Naive thymus-derived CD4-positive, alpha-beta T cell (primary cell): Measurements from ENCODE around the gene VSTM2L. TPM values are rescaled to one million over a fixed set of nuclear protein-coding genes. Genes with fewer than 3 reads are reported as not detected.

Source experiments
- ATAC-seq: fragments of 150-1000 bp; cut with Tn5 transposase; 2 replicates; pipeline ENCODE4 v1.10.0; 2021; ENCODE audit warnings: mild to moderate bottlenecking, moderate library complexity
- CTCF ChIA-PET: fragments of 350-600 bp; sonication (Branson Sonifier 250); formaldehyde crosslinking; loops from one replicate; lab custom pipeline; 2021; ENCODE audit warnings: antibody characterized with exemption; lab: Charles Lee
- POLR2A ChIA-PET: fragments of 350-600 bp; sonication (Branson Sonifier 250); formaldehyde crosslinking; loops from one replicate; lab custom pipeline; 2021; ENCODE audit warnings: antibody characterized with exemption, inconsistent platforms; lab: Charles Lee
- DNase-seq, 9 donors: peaks; one replicate each; pipeline versions ENCODE4 v3.0.0 to v3.0.0-alpha.2; 2020 to 2022; ENCODE audit warnings: mixed read lengths in 1 of 9
- H3K27ac ChIP-seq: one replicate; pipeline ENCODE4 v1.7.0; 2013; ENCODE audit warnings: mild to moderate bottlenecking, low read depth, low read length, moderate library complexity
- H3K27me3 ChIP-seq, 2 donors: one replicate each; pipeline ENCODE4 v1.7.0; 2013; ENCODE audit warnings: low read length in 2 of 2, mild to moderate bottlenecking in 2 of 2, moderate library complexity in 2 of 2; ENCODE audit not compliant: control insufficient read depth in 2 of 2, insufficient read depth in 2 of 2
- H3K36me3 ChIP-seq, 3 experiments: 1 replicate in 2 of 3; 2 replicates in 1 of 3; pipeline ENCODE4 v1.7.0; 2013; ENCODE audit warnings: low read length in 3 of 3, mild to moderate bottlenecking in 3 of 3, moderate library complexity in 1 of 3; ENCODE audit not compliant: insufficient read depth in 3 of 3, control insufficient read depth in 2 of 3
- H3K4me1 ChIP-seq, 2 donors: one replicate each; pipeline ENCODE4 v1.7.0; 2013; ENCODE audit warnings: low read length in 2 of 2, mild to moderate bottlenecking in 2 of 2, moderate library complexity in 1 of 2; ENCODE audit not compliant: control insufficient read depth in 2 of 2, insufficient read depth in 2 of 2
- H3K4me3 ChIP-seq: 2 replicates; pipeline ENCODE4 v1.7.0; 2013; ENCODE audit warnings: mild to moderate bottlenecking, low read length
- H3K9me3 ChIP-seq, 3 experiments: 1 replicate in 2 of 3; 2 replicates in 1 of 3; pipeline ENCODE4 v1.7.0; 2013; ENCODE audit warnings: low read length in 3 of 3; ENCODE audit not compliant: control insufficient read depth in 2 of 3
- H3K27ac Mint-ChIP-seq, 9 donors: one replicate each; pipeline ENCODE4 v1.8.0; 2020 to 2022; ENCODE audit warnings: mixed read lengths in 9 of 9, mild to moderate bottlenecking in 8 of 9, moderate library complexity in 5 of 9, inconsistent platforms in 2 of 9
- H3K27me3 Mint-ChIP-seq, 5 donors: one replicate each; pipeline ENCODE4 v1.8.0; 2021 to 2022; ENCODE audit warnings: mixed read lengths in 5 of 5, mild to moderate bottlenecking in 1 of 5
- H3K36me3 Mint-ChIP-seq, 5 donors: one replicate each; pipeline ENCODE4 v1.8.0; 2020 to 2022; ENCODE audit warnings: mixed read lengths in 5 of 5, mild to moderate bottlenecking in 3 of 5, inconsistent platforms in 1 of 5
- H3K4me1 Mint-ChIP-seq, 7 donors: one replicate each; pipeline ENCODE4 v1.8.0; 2020 to 2022; ENCODE audit warnings: mixed read lengths in 7 of 7, mild to moderate bottlenecking in 3 of 7, inconsistent platforms in 1 of 7
- H3K4me3 Mint-ChIP-seq, 10 donors: one replicate each; pipeline ENCODE4 v1.8.0; 2020 to 2022; ENCODE audit warnings: mild to moderate bottlenecking in 10 of 10, mixed read lengths in 10 of 10, moderate library complexity in 6 of 10, inconsistent platforms in 2 of 10
- H3K9me3 Mint-ChIP-seq, 11 donors: one replicate each; pipeline ENCODE4 v1.8.0; 2020 to 2022; ENCODE audit warnings: mixed read lengths in 11 of 11, mild to moderate bottlenecking in 4 of 11, inconsistent platforms in 1 of 11, moderate library complexity in 1 of 11
- intact Hi-C, 2 donors: fragments of 100-400 bp; cut with micrococcal nuclease; formaldehyde crosslinking; loops; one replicate each; pipeline ENCODE4 v1.15.1; 2023
- polyA plus RNA-seq, 2 donors: library from polyadenylated mRNA; unstranded; fragments of 300-500 nt; fragmentation: Illumina TruSeq; gene quantifications; one replicate each; pipeline ENCODE4 v1.2.3, GENCODE V29; 2021
- total RNA-seq, 6 experiments: library from RNA in 5 of 6; stranded (reverse) in 5 of 6; gene quantifications; 1 replicate in 5 of 6; 2 replicates in 1 of 6; pipeline ENCODE4 v1.2.3 and lab custom pipeline; 2021 to 2026

The VSTM2L gene
- total and polyA plus RNA-seq, 7 experiments from 2014 or later = 0.12 TPM; not detected in 6

DNA sequence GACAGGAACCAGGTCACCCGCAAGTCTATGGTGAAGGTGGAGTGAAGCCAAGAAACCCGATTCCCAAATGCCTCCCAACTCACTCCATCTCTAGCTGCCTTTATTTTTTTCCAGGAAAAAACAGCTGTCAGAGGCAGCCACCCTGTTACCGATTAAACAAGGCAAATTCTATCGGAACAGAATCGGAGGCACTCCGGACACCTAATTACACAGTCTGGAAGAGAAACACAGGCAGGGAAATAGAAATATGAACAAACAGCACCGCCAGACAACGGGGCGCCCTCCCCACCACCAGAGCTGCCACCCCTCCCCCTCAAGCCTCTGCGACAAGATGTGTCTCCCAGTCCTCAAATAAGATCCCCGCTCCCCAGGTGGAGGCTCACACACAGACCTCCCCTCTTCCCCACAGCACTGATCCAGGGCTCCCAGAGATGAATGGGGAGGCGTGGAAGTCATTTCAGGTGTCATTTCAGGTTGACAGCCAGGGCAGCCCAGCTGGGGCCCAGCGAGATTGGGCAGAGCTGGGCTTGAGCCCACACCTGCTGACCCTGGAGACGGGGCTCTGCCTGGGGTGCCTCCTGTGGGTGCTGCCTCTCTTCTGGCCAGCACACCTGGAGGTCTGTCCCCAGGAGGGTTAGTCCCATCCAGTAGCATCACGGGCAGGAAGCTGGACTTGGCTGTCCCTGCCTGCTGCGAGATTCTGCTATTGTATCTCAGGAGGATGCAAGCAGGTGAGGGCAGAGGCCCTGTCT, 19.8 kb upstream of the VSTM2L start:
- Histone ChIP-seq H3K27ac (no peak overlapping the region), H3K4me3 (no peak overlapping the region), H3K9me3 (no peaks in the 10 kb centered on the region), H3K27me3 (no peaks in the 10 kb centered on the region), H3K36me3 (no peaks in the 10 kb centered on the region), H3K4me1 (no peaks in the 10 kb centered on the region)
- H3K27me3 Mint-ChIP-seq = no peaks in the 10 kb centered on the region
- intact Hi-C loops = no loop called here
- H3K4me1 Mint-ChIP-seq = peaks cover 0 to 2% (median 0%) of the 10 kb centered on the region in 7 donors
- POLR2A ChIA-PET = no interaction called here
- no peak overlapping the region for H3K27ac Mint-ChIP-seq
- CTCF ChIA-PET = no interaction called here
- no peak for ATAC-seq
- H3K9me3 Mint-ChIP-seq = peaks cover 0 to 1% (median 0%) of the 10 kb centered on the region in 11 donors
- no peak overlapping the region for H3K4me3 Mint-ChIP-seq
- DNase-seq = no peak
- H3K36me3 Mint-ChIP-seq = no peaks in the 10 kb centered on the region

- CTCF ChIA-PET = no interaction called here
- ATAC-seq = no peak
- Histone ChIP-seq H3K36me3 (no peaks in the 10 kb centered on the region), H3K4me3 (no peak overlapping the region), H3K27me3 (no peaks in the 10 kb centered on the region), H3K27ac (no peak overlapping the region), H3K9me3 (no peaks in the 10 kb centered on the region), H3K4me1 (no peaks in the 10 kb centered on the region)
- DNase-seq = no peak
- no peak overlapping the region for H3K4me3 Mint-ChIP-seq
- intact Hi-C loops = no loop called here
- H3K27me3 Mint-ChIP-seq = no peaks in the 10 kb centered on the region
- POLR2A ChIA-PET = no interaction called here
- H3K4me1 Mint-ChIP-seq = peaks cover 0 to 2% (median 0%) of the 10 kb centered on the region in 7 donors
- peaks cover 0 to 1% (median 0%) of the 10 kb centered on the region in 11 donors for H3K9me3 Mint-ChIP-seq
- no peaks in the 10 kb centered on the region for H3K36me3 Mint-ChIP-seq
- H3K27ac Mint-ChIP-seq = no peak overlapping the region
Observed at GRCh38 chr20:37885042-37885441, 17.9 kb upstream of the VSTM2L start.

- CTCF ChIA-PET = no interaction called here
- ATAC-seq = no peak
- no peak for DNase-seq
- H3K9me3 Mint-ChIP-seq = peaks cover 0 to 1% (median 0%) of the 10 kb centered on the region in 11 donors
- no peaks in the 10 kb centered on the region for H3K27me3 Mint-ChIP-seq
- Histone ChIP-seq H3K4me3 (no peak overlapping the region), H3K4me1 (no peaks in the 10 kb centered on the region), H3K27me3 (no peaks in the 10 kb centered on the region), H3K27ac (no peak overlapping the region), H3K9me3 (no peaks in the 10 kb centered on the region), H3K36me3 (no peaks in the 10 kb centered on the region)
- POLR2A ChIA-PET = no interaction called here
- intact Hi-C loops = no loop called here
- no peak overlapping the region for H3K4me3 Mint-ChIP-seq
- H3K27ac Mint-ChIP-seq = no peak overlapping the region
- H3K36me3 Mint-ChIP-seq = no peaks in the 10 kb centered on the region
- peaks cover 0 to 2% (median 0%) of the 10 kb centered on the region in 7 donors for H3K4me1 Mint-ChIP-seq
Observed at GRCh38 chr20:37885593-37886503, 17.1 kb upstream of the VSTM2L start.

DNA sequence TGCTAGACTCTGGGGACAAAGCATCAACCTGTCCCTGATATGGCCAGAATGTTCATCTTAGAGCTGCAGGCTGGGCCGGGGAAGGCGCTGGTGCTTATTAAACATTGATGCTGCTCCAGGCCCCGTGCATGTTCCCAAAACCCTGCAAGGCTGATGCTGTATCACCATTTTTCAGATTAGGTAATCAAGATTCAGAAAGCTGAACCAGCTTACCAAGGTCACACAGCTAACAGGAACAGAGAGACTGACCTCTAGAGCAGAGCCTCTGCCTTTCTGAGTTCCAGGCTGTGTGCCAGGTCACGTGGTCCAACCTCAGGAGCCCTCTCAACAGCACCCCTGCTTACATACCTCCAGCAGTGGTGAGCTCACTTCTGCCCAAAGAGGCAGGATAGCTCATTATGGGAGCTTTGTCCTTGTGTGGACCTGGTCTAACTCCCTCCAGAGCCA, 16.1 kb upstream of the VSTM2L start:
- Histone ChIP-seq H3K4me1 (no peaks in the 10 kb centered on the region), H3K36me3 (no peaks in the 10 kb centered on the region), H3K27ac (no peak overlapping the region), H3K4me3 (no peak overlapping the region), H3K9me3 (no peaks in the 10 kb centered on the region), H3K27me3 (no peaks in the 10 kb centered on the region)
- Mint-ChIP-seq H3K4me1 (peaks cover 0 to 2% (median 0%) of the 10 kb centered on the region in 7 donors), H3K9me3 (no peaks in the 10 kb centered on the region), H3K27ac (no peak overlapping the region), H3K27me3 (no peaks in the 10 kb centered on the region), H3K36me3 (no peaks in the 10 kb centered on the region), H3K4me3 (no peak overlapping the region)
- intact Hi-C loops = no loop called here
- CTCF ChIA-PET = no interaction called here
- POLR2A ChIA-PET = no interaction called here
- ATAC-seq (no peak), DNase-seq (no peak)

DNA sequence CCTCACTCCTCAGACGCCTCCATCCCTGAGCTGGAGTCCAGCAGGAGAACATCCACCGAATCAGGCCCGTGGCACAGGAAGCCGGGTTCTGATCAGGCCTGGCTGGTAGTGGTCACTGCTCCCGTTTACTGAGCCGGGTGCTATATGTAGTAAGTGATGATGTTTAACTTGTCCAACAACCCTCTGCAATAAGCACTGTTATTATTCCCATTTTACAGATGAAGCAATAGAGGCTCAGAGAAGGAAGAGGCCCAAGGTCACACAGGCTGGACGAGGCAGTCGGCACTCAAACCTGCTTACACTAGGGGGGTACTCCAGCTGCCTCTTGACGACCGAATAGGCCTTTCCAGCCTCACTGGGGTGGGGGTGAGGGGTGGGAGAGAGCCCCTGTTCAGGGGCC, 14.3 kb upstream of the VSTM2L start:
- Histone ChIP-seq H3K4me1 (no peaks in the 10 kb centered on the region), H3K27ac (no peak overlapping the region), H3K27me3 (no peaks in the 10 kb centered on the region), H3K36me3 (no peaks in the 10 kb centered on the region), H3K4me3 (no peak overlapping the region), H3K9me3 (no peaks in the 10 kb centered on the region)
- Mint-ChIP-seq H3K9me3 (no peaks in the 10 kb centered on the region), H3K4me1 (peaks cover 0 to under 1% (median 0%) of the 10 kb centered on the region in 7 donors), H3K36me3 (no peaks in the 10 kb centered on the region), H3K27me3 (no peaks in the 10 kb centered on the region), H3K27ac (no peak overlapping the region), H3K4me3 (no peak overlapping the region)
- ATAC-seq (no peak), DNase-seq (no peak)
- ChIA-PET POLR2A (no interaction called here), CTCF (no interaction called here)
- intact Hi-C loops = no loop called here

DNA sequence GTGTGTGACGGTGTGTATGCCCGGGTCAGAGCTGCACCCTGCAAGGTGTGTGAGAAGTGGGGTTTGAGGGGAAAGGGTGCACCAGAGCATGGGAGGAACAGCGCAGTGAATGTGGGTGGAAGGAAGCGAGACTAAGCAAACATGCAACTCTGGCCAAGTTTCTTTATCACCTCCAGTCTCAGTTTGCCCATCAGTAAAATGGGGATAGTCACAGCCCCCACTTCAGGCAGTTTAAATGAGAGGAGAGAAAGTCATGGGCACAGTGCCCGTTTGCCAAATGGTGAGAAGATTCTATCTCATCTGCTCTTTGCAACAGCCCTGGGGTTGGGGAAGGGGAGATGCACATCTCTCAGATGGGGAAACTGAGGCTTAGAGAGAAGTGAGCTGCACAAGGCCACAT, 12.8 kb upstream of the VSTM2L start:
- no peaks in the 10 kb centered on the region for H3K9me3 Mint-ChIP-seq
- ChIA-PET POLR2A (no interaction called here), CTCF (no interaction called here)
- no peak overlapping the region for H3K27ac Mint-ChIP-seq
- no peak for DNase-seq
- H3K27me3 Mint-ChIP-seq = no peaks in the 10 kb centered on the region
- Histone ChIP-seq H3K27ac (no peak overlapping the region), H3K36me3 (no peaks in the 10 kb centered on the region), H3K4me3 (no peak overlapping the region), H3K9me3 (no peaks in the 10 kb centered on the region), H3K27me3 (no peaks in the 10 kb centered on the region), H3K4me1 (no peaks in the 10 kb centered on the region)
- H3K36me3 Mint-ChIP-seq = no peaks in the 10 kb centered on the region
- intact Hi-C loops = no loop called here
- ATAC-seq = no peak
- no peak overlapping the region for H3K4me3 Mint-ChIP-seq
- peaks cover 0 to 6% (median 0%) of the 10 kb centered on the region in 7 donors for H3K4me1 Mint-ChIP-seq
